NCI-H526 treated with DMSO at 0.1 percent for 48 hours (cell line): ENCODE results near the gene CCDC148.

ENCODE experiments used
- DNase-seq: peaks from one replicate; lab custom pipeline; 2025; lab: John Stamatoyannopoulos, UW

CCDC148 gene

GRCh38 chr2:158174495-158174894 is 282.1 kb downstream of the CCDC148 start:
- DNase-seq = no peak

GRCh38 chr2:158172719-158173118 is 283.8 kb downstream of the CCDC148 start:
- DNase-seq = no peak

- DNase-seq = no peak
Observed at GRCh38 chr2:158154596-158154995, 302.0 kb downstream of the CCDC148 start.

- no peak for DNase-seq
Observed at GRCh38 chr2:158153270-158154015, 303.1 kb downstream of the CCDC148 start.

GRCh38 chr2:158144914-158145625 is 311.5 kb downstream of the CCDC148 start:
- no peak for DNase-seq

- DNase-seq = no peak
Observed at GRCh38 chr2:158143703-158144360, 312.7 kb downstream of the CCDC148 start.

- DNase-seq = no peak
Observed at GRCh38 chr2:158142568-158143332, 313.8 kb downstream of the CCDC148 start.

GRCh38 chr2:158142165-158142564 is 314.4 kb downstream of the CCDC148 start:
- no peak for DNase-seq

GRCh38 chr2:158140201-158140600 is 316.4 kb downstream of the CCDC148 start:
- no peak for DNase-seq

GRCh38 chr2:158138255-158138654 is 318.3 kb downstream of the CCDC148 start:
- no peak for DNase-seq

GRCh38 chr2:158135096-158135495 is 321.5 kb downstream of the CCDC148 start:
- no peak for DNase-seq

GRCh38 chr2:158134655-158135054 is 321.9 kb downstream of the CCDC148 start:
- DNase-seq = no peak

- no peak for DNase-seq
Observed at GRCh38 chr2:158134055-158134454, 322.5 kb downstream of the CCDC148 start.

- no peak for DNase-seq
Observed at GRCh38 chr2:158131919-158132566, 324.5 kb downstream of the CCDC148 start.

- DNase-seq = no peak
Observed at GRCh38 chr2:158131483-158131912, 325.1 kb downstream of the CCDC148 start.

- DNase-seq = peak; percentile 22
Observed at GRCh38 chr2:158130832-158131473, 325.6 kb downstream of the CCDC148 start.

GRCh38 chr2:158129037-158129436 is 327.5 kb downstream of the CCDC148 start:
- no peak for DNase-seq

- DNase-seq = no peak
Observed at GRCh38 chr2:158128168-158128973, 328.2 kb downstream of the CCDC148 start.

- no peak for DNase-seq
Observed at GRCh38 chr2:158127380-158127804, 329.2 kb downstream of the CCDC148 start.
